Measurements from ENCODE around the gene LRRC8B.
A peak's percentile ranks its signal among the peaks of the same experiment; 100 is the strongest.
"Not testable (repeated sequence)": the region's sequence is repeated elsewhere in the genome, so short reads cannot be mapped to it uniquely, and the experiment has no call there.

Gene LRRC8B

GRCh38 chr1:89587729-89588161 lies 63.1 kb downstream of the LRRC8B start:
- no peak for DNase-seq

- DNase-seq = no peak
These were observed 63.9 kb downstream of the LRRC8B start for GRCh38 chr1:89588480-89588879.

GRCh38 chr1:89589515-89589914 lies 64.9 kb downstream of the LRRC8B start:
- DNase-seq = no peak

GRCh38 chr1:89590341-89591080 lies 65.9 kb downstream of the LRRC8B start:
- no peak for DNase-seq

GRCh38 chr1:89592861-89593302 lies 68.3 kb downstream of the LRRC8B start:
- not testable (repeated sequence) for DNase-seq

- DNase-seq = no peak
These were observed 69.6 kb downstream of the LRRC8B start for GRCh38 chr1:89594096-89594740.

GRCh38 chr1:89596698-89597097 lies 72.1 kb downstream of the LRRC8B start:
- no peak for DNase-seq

GRCh38 chr1:89598450-89599331 lies 74.1 kb downstream of the LRRC8B start:
- peak in 1 of 2 experiments; percentile 42 for DNase-seq

- DNase-seq = no peak
These were observed 74.7 kb downstream of the LRRC8B start for GRCh38 chr1:89599332-89599630.

- DNase-seq = no peak
These were observed 76.0 kb downstream of the LRRC8B start for GRCh38 chr1:89600451-89601224.

- DNase-seq = no peak
These were observed 78.3 kb downstream of the LRRC8B start for GRCh38 chr1:89602871-89603404.

- no peak for DNase-seq
These were observed 79.2 kb downstream of the LRRC8B start for GRCh38 chr1:89603651-89604413.

- DNase-seq = no peak
These were observed 79.7 kb downstream of the LRRC8B start for GRCh38 chr1:89604414-89604735.

- peak in 1 of 2 experiments; percentile 35 for DNase-seq
These were observed 81.1 kb downstream of the LRRC8B start for GRCh38 chr1:89605692-89606091.

GRCh38 chr1:89606227-89606980 lies 81.8 kb downstream of the LRRC8B start:
- DNase-seq = no peak

GRCh38 chr1:89607156-89607555 lies 82.5 kb downstream of the LRRC8B start:
- no peak for DNase-seq

- no peak for DNase-seq
These were observed 83.1 kb downstream of the LRRC8B start for GRCh38 chr1:89607586-89608318.

- DNase-seq = no peak
These were observed 83.8 kb downstream of the LRRC8B start for GRCh38 chr1:89608319-89608983.

GRCh38 chr1:89608984-89609725 lies 84.5 kb downstream of the LRRC8B start:
- no peak for DNase-seq

Measured in SW 1271 (cell line).